ENCODE data around the gene TMEM187.

The TMEM187 gene

GRCh38 chrX:154020536-154021115, 48.1 kb downstream of the TMEM187 start:
- no peak for DNase-seq (ENCODE audit: low read depth)

GRCh38 chrX:154021131-154021611, 48.6 kb downstream of the TMEM187 start:
- no peak for DNase-seq (ENCODE audit: low read depth)

GRCh38 chrX:154022108-154022507, 49.6 kb downstream of the TMEM187 start:
- no peak for DNase-seq (ENCODE audit: low read depth)

DNA sequence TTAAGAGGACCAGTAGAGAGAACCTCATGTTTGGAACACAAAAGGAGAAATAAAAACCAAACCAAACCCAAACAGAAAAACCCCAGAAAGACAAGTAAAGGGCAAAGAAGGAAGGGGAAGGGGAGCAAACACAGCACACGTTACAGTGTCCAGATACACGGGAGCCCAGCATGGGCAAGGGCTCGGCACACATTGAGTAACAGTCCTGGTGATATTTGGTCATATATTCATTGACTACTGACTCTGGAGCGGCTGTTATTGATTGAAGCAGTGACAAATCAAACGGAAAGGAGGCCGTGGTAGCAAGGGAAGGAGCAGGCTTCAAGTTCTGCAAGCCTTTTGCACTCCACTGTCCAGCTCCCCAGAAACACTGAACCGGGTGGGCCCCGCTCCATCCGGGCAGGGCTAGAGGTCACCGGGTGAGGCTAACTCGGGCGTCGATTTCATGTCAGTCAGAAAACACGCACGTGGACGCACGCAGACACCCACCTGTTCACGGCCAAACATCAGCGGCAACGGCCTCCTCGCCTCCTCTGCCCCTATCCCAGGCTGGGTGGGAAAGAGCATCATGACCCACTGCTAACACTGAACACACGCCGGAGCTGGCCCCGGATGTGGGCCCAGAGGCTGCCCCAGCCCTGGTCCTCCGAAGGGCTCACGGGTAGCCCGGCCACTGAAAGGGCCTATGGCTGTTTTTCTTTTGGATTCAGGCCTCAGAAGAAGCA, 50.9 kb downstream of the TMEM187 start:
- DNase-seq (ENCODE audit: low read depth) = no peak

DNA sequence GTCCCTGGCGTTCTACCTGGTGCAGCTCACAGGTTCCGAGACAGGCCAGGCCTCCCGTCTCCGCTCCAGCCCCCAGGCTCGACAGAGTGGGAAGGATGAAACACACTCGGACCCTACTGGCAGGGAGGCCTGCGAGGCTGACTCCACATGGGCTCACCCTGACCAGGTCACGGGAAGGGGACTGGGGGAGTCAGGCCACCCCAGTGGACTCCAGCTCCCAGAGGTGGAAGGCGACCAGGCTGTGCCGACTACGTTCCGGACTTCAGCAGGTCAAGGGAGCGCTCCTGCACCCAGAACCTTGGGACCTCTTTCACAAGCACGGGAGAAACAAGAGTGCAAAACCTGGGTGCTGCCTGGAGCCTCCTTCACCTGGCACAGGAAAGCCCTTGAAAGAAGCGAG, 51.7 kb downstream of the TMEM187 start:
- no peak for DNase-seq (ENCODE audit: low read depth)

GRCh38 chrX:154025230-154025629, 52.7 kb downstream of the TMEM187 start:
- DNase-seq (ENCODE audit: low read depth) = no peak

GRCh38 chrX:154026136-154027021, 53.8 kb downstream of the TMEM187 start:
- DNase-seq (ENCODE audit: low read depth) = no peak

GRCh38 chrX:154027022-154027402, 54.5 kb downstream of the TMEM187 start:
- no peak for DNase-seq (ENCODE audit: low read depth)

- DNase-seq (ENCODE audit: low read depth) = no peak
These were observed 55.4 kb downstream of the TMEM187 start for GRCh38 chrX:154027986-154028385.

DNA sequence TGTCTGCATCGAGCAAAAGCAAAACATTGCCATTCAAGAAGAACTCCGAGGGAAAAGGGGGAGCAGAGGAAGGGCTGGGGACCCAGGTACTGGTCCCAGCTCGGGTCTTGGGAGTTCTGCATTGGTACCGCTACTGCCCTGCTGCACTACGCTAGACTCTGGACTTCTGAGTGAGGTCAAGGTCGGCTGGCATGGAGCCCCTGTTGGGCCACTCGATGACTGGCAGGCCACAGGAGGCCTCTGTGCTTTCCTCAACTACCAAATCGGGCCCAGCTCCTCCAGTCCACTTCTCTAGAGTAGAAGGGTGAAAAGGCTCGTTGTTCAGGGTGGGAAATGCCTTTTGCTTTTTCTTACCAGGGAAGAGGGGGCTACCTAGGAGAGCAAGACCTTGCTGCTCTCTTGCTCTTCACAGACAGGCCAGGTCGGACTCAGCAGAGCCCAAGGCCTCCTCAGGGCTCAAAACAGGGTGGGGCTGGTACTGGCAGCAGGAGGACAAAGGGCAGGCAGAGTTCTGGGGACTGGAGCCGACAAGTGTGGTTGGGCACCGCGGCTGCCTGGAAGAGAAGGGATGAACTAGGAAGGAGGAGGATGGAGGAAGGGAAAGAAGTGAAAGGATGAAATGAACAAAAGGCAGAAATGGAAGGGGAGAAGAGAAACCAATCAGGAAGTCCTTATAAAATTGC, 56.1 kb downstream of the TMEM187 start:
- DNase-seq (ENCODE audit: low read depth) = no peak

DNA sequence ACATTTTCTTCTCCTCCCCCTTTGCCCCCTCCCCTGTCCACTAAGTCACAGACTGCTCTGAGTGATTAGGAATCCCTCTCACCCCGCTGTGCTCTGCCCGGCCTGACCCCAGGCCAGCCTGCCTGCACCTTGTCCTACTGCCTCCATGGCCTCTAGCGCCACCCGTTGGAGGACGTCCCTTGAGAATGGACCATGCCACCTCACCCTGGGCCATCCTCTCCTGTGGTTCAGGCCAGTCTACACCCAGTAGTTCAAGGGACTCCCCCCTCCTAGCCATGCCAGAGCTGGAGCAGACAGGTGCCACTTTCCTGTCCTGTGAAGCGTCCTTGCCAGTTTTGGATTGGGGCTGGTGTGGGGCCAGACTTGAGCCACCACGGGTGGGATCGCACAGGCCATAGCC, 56.9 kb downstream of the TMEM187 start:
- no peak for DNase-seq (ENCODE audit: low read depth)

DNA sequence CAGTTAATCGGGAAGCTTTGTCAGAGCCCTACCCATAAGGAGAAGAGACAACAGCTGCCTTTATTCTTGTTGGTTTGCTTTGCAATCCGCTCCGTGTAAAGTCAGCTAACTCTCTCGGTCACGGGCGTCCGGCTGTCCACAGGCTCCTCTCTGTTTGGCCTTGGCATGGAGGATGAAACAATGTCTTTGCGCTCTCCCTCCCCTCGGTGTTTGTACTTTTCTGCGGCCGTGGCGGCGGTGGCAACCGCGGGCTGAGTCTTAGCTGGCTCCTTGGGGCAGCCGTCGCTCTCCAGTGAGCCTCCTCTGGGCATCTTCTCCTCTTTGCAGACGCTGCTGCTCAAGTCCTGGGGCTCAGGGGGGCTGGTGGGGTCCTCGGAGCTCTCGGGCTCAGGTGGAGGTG, 57.7 kb downstream of the TMEM187 start:
- DNase-seq (ENCODE audit: low read depth) = no peak

- no peak for DNase-seq (ENCODE audit: low read depth)
These were observed 58.3 kb downstream of the TMEM187 start for GRCh38 chrX:154030715-154031305.

- DNase-seq (ENCODE audit: low read depth) = no peak
These were observed 59.6 kb downstream of the TMEM187 start for GRCh38 chrX:154032160-154032559.

- DNase-seq (ENCODE audit: low read depth) = no peak
These were observed 60.1 kb downstream of the TMEM187 start for GRCh38 chrX:154032653-154033052.
